HG02623 (cell line): Measurements from ENCODE around the gene PAIP2.
"Not testable (repeated sequence)": the region's sequence is repeated elsewhere in the genome, so short reads cannot be mapped to it uniquely, and the experiment has no call there.

Source experiments
- ATAC-seq: cut with Tn5 transposase; IDR thresholded peaks from one replicate; pipeline ENCODE4 v1.9.1; 2021; ENCODE audit warnings: moderate library complexity; ENCODE audit not compliant: unreplicated experiment

Gene PAIP2

DNA sequence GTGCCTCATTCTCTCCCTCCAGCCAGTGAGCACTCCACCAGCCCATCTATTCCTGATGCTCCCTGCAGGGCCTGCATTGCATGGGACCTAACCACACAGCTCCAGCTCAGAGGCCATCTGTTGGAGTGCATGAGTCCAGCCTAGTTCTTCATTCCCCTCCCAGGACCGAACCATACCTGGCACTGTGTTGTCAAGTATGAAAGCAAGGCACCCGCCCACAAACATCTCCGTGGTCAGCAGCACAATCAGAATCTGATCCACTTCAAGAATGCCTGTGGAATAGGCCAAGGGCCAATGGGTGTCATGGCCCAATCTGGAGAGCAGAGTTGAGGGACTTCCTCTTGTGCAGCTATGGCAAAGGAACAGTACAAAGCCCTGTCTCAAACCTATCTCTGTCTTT is 35.6 kb downstream of the PAIP2 start:
- ATAC-seq = no peak

DNA sequence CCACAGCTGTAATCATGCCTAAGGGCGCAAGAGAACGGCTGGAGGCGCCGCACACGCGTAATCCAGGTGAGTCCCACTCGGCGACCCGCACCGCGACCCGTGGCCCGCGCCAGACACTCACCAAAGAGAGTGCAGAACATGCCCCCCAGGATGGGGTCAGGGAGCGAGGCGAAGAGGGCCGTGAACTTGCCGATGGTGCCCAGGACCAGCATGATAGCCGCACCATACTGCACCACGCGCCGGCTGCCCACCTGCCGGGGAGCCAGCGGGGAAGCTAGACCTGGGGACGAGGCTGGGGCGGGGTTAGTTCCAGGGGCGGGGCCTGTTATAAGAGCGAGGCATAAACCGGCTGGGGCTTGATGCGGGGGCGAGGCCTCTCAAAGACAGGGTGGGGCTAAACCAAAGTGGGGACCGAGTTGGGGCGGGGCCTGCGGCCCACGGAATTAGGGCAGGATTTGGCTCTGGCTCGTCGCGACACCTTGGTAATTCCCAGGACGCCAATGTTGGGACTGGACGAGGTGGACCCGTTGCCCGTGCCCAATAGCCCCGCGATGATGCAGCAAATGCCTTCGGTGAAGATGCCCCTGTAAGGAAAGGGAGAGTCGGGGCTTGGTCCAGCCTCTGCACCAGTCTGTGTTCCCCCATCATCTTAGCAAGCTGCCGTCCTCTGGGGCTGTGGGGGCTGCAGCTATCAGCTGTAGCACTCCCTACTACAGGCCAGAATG is 36.6 kb downstream of the PAIP2 start:
- no peak for ATAC-seq

DNA sequence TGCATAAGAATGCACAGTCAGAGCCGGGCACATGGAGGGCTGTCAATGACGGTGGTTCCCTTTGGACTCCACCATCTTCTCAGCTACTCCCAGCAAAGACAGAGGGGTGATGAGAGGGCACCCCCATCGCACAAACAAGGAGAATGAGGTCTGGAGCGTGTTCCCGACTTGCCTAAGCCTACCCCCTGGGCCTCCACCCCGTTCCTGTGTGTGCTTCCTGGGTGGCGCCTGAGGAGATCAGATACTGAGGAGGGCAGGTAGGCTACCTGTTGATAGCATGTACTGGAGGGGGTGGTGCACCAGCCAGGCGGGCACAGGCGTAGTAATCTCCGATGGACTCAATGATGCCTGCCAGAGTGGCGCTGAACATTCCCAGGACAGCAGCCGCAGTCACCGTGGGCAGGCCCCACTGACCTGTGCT is 37.3 kb downstream of the PAIP2 start:
- no peak for ATAC-seq

DNA sequence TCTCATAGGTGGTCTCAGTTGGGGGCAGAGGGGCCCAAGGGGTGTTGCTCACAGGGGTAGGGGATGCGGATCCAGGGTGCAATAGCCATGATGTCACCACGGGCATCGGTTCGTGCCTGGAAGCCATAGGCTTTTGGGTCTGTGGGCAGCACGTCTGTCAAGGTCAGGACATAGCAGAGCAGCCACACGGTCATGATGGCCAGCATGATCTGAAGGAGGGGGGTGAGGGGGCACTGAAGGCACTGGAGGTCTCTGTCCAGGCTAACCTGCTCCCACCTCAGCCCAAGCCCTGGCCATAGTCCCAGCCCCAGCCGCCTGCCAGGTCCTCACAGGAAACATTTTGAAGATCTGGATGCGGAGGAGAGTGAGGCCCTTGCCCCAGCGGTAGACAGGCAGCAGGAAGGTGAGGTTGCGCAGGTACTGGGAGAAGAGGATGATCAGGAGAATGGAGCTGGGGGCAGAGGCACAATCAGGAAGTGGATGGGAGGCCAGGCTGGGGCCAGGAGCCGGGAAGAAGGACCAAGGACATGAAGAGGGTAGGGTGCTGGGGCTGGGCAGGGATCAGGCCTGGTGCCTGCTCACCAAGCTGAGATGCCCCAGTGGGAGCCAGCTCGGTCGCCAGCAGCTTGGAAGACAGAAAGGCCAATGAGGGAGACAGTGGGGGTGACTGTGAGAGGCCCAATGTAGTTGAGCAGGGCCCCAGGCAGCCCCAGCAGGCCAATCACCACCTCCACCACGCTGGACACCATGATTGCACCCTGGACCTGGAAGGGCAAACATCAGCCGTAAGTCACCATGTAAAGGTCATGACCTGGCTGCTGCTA is 38.2 kb downstream of the PAIP2 start:
- no peak for ATAC-seq

DNA sequence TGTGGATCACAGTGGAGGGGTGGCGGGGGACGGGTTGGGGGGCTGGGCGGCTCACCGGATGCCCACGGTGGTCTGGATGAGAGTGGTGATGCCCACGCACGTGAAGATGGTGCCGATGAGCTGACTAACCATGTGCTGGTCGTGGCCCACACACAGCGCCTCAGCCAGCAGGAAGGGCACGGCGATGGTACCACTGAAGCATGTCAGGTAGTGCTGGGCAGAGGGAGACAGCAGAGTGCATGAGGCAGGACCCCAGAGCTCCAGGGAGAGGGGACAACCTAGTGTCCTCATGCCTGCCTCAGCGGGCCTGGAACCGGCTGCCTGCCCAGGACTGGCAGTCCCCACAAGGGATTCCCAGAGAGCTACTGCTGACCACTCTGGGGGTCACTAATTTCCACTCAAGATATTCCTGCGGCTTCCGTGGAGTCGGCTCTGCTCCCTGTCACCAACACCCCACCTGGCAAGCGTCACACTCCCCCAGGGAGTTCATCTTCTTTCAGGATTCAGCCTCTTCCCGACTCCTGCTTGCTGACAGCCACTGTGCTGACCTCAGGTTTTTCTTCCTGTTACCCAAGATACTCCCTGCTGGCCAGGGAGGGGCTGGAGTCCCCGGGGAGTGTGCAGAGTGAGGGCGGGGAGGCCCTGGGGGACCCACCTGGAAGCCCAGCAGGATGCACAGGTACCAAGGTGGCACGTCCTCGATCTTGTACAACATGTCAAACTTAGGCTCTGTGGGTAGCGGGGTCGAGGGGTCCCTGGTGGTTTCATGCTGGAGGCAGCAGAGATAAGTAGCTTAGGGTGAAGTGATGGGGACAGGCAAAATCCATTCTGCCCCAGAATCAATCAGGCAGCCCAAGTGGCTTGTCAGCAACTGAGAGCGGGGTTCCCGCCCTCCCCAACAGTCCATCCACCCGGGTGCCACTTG is 40.4 kb downstream of the PAIP2 start:
- ATAC-seq = no peak

DNA sequence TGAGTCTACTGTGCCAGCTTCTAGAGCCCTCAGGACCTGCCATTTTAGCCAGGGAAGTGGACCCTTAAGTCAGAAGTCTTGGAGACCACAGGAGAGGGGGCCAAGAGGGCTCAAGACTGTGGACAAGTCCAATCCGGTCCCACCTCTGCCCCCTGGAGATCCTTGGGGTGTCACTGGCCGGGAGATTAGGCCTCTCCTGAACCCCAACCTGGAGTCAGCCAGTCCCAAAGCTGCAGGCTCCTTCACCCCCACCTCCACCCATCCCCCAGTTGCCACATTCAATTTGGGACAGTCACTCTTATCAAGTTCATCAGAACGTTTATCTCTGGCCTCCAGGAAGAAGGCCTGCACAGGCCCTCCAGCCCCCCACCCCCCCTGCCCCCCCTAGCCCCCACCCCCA is 41.2 kb downstream of the PAIP2 start:
- ATAC-seq = no peak

DNA sequence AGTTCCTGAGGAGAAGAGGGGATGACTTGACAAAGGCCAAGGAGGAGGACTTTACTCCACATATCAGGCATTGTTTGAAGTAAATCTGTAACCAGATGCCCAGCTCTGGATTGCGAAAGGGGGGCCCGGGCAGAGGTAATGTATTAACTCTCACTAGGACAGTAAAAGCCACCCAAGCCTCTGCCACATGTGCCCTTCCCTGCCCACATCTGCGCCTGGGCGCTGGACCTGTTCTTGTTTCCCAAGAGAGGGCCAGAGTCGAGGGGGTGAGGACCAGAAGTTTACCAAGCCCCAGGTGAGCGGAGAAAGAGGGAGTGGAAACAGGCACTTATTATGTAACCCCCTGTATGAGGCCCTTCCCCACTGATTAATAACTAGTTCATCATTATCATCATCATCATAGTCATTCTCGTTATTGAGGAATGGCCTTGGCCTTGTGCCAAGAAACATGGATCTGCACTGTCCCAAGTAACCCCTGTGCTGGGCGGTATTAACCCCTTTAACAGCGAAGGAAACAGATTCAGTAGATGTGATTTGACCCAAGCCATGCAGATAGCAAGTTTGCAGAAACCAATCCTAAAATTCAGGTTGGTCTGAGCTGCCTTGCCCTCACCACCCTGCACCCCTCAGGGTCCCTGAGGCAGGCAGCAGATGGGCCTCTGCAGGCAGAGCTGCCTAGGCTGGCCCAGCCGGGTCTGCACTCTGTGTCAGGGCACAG is 41.8 kb downstream of the PAIP2 start, which contains the start of gene SLC23A1:
TSS of gene SLC23A1 (minus strand) at position 23 of the 718 bp plus-strand sequence. CDS start 44 bp downstream, outside the sequence.
- ATAC-seq = no peak

DNA sequence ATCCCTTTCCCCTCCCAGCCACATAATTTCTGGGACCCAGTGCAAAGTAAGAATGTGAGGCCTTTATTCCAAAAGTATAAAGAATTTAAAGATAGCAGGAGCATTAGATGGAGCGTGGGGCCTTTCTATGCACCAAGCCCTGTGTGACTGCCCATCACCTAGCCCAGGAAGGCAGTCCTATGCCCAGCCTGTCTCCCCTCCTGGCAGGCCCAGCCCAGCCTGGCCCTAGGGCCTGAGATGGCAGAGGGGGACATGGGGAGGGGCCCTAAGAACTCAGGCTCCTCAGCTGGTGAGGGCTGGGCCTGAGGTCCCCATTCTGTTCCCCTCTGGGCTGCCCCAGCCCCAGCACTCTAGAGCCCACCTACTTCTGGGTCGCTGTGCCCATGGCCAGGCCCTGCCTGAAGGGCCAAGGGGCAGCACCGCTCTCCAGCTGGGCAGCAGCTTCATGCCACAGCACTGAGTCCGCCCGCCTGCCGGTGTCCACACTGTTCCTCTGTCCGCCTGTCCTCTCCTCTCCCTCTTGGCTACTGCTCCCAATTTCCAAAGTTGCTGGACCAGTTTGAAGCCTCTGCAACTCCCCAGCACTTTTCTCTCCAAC is 42.4 kb downstream of the PAIP2 start:
- no peak for ATAC-seq

DNA sequence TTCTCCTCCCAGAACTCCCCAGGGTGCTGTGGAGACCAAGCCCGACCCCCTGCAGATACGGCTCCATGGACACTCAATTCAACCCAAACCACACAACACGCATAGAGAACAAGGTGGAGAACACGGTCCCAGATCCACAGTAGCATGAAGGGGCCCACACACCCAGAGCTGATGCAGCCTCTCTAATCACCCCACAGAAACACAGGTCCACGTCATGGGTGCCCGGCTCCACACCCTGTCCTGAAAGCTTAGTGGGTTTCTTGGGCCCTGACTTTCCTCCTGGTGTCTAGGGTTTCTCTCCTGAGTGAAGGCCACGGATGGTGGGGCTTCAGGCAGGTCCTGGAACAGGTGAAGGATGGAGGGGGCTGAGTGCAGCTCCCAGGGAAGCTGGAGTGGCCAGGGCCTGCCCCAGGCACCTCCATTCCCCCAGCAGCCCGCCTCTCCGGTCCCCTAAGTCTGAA is 43.0 kb downstream of the PAIP2 start:
- no peak for ATAC-seq

DNA sequence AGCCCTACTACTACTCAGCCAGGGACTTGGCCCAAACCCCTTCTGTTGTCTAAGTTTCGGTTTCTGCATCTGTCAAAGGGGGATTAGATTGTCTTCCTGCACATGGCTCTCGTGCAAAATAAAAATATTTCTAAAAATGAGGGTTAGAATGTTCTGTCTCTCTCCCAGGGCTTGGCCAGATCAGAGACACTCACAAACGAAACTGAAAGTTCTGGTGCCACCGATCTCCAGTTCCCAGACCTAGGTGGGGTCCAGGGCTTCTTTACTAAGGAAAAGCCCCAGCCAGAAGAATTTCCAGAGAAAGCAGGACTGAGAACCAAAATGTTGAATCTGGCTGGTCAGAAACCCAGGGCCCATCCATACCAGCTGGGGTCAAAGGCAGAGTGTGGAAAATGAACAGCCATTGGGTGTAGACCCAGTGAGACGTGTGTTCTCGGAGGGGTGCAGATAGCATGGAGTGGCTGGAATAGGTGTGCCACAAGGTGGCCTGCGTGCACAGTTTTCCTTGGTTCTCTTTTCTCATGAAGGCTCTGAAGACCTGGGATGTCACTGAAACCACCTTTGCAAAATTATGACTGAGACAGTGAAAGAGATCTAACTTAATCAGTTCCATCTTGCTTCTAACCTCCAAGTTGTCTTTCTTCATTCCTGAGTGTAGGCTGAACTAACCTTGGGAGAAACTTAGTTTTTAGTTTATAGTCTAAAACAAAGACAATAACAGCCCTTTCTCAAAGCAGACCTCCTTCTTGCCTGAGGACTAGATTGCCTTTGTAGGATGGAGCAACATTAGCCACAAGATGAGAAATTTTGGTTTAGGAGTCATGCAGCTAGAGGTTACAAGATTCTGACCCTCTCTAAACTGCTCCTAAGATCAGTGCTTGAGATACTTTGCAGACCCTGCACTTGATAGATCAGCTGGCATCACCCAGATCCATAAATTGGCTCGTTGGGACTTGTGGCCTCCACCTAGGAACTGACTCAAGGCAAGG is 43.7 kb downstream of the PAIP2 start:
- ATAC-seq = no peak

DNA sequence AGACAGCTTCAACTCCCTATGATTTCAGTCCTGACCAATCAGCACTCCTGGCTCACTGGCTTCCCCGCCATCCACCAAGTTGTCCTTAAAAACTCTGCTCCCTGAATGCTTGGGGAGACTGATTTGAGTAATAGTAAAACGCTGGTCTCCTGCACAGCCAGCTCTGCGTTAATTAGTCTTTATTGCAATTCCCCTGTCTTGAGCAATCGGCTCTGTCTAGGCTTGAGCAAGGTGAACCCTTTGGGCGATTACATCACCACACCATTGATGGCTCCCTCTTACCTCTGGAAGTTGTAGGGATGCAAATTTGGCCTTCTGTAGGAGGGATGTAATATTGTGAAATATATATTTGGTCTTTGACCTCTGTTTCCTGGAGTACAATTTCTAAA is 44.4 kb downstream of the PAIP2 start:
- ATAC-seq = no peak

DNA sequence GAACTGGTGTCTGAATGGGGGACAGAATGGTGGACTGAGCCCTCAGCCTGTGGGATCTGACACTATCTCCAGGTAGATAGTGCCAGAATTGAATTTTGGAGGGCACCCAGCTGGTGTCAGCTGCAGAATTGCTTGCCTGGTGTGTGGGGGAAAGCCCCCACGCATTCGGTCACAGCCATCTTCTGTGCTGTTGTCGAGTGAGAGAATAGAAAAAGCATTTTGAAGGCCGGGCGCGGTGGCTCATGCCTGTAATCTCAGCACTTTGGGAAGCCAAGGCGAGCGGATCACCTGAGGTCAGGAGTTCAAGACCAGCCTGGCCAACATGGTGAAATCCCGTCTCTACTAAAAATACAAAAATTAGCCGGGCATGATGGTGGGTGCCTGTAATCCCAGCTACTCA is 45.3 kb downstream of the PAIP2 start:
- not testable (repeated sequence) for ATAC-seq

DNA sequence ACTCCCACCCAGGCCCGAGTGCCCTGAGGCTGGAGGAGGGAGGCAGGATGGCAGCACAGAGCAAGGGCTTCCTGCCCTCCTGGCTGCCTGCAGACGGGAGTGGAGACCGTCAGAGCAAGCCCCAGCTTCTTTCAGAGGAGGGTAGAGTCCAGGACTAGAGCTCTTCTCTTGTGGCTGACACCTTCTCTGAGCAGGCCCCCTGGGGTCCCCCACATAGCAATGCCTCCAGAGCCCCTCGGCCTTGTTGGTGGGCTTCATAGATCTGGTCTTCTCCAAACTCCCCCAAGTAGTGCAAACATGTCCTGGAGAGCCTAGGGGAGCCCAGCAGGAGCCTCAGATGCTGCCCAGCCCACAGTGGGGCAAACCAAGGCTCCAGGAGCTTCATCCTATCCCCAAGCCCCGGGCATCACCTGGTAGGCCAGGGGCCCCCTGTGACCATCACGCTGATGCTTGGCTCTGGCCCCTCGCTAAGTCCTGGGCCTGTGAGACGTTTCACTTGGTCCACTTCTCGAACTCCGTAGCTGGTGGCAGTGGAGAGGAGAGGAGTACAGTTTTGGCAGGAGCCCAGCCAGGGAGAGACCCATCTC is 46.0 kb downstream of the PAIP2 start:
- ATAC-seq = no peak

DNA sequence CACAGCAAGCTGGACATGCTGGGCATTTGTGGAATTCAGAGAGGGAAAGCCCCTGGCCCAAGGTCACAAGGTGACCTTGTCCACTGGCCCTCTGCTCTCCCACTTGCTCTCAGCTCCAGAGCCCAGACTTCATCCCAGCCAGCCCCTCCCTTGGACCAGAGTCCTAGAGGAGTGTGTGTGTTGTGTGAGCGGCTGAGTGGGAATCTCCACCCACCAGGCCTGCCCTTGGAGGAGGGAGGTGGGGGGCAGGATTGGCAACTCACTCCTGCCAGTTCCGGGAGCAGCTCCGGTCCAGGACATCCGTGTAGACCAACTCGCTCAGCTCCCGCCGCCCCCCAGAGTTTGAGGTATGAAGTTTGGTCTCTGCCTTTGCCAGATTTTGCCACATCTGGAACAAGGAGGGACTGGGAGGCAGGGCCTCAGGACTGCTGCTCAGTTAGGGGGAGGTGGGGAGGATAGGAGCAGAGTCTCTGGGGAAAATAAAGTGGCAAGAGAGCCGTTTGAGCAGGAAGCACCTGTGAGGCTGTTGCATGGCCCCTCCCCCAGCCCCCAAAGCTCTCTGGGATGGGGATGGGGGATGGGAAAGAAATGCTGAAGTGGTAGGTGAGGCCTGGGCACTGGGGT is 46.7 kb downstream of the PAIP2 start:
- no peak for ATAC-seq

DNA sequence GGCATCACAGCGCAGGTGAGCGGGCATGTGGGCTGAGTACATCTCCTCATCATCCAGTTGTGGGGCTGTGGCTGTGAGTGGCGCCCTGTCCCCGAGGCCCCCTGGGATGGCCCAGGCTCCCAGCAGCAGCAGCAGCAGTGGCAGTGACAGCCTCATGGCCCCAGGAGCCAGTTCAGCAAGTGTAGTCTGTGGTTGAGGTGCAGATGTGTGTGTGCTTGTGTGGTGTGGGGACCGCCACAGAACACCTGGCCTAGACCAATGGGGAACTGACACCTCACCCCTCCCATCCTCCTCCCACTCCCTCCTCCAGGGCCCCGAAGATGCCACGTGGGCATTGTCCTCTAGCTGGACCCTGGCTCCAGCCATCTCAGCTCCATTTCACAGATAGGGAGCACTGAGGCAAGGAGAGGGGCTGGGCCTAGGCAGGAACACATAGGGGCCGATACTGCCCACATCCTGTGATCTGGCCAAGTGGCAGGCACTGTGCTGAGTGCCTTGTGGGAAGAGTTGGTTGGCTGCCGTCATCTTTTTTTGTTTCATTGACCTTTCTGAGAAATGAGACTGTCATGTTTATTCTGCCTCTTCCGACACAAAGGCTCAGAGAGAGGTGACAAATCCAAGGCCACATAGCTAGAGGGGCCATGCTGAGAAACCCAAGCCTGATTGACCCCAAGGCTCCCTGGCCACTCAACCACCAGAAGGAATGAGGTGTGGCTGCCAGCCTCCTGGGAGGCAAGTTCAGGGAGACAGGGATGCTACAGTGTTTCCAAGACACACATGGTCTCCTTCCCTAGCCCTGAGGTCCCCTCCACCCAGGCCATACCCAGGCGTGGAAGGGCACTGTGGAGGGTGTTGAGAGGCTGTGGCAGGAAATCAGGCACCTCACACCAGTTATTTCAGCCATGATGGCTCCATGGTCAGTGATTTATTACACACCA is 48.3 kb downstream of the PAIP2 start, which contains the start of gene MZB1:
TSS of gene MZB1 (minus strand) at position 213 of the 938 bp plus-strand sequence. CDS start at position 156, 57 bp downstream.
- ATAC-seq = peak; percentile 35

DNA sequence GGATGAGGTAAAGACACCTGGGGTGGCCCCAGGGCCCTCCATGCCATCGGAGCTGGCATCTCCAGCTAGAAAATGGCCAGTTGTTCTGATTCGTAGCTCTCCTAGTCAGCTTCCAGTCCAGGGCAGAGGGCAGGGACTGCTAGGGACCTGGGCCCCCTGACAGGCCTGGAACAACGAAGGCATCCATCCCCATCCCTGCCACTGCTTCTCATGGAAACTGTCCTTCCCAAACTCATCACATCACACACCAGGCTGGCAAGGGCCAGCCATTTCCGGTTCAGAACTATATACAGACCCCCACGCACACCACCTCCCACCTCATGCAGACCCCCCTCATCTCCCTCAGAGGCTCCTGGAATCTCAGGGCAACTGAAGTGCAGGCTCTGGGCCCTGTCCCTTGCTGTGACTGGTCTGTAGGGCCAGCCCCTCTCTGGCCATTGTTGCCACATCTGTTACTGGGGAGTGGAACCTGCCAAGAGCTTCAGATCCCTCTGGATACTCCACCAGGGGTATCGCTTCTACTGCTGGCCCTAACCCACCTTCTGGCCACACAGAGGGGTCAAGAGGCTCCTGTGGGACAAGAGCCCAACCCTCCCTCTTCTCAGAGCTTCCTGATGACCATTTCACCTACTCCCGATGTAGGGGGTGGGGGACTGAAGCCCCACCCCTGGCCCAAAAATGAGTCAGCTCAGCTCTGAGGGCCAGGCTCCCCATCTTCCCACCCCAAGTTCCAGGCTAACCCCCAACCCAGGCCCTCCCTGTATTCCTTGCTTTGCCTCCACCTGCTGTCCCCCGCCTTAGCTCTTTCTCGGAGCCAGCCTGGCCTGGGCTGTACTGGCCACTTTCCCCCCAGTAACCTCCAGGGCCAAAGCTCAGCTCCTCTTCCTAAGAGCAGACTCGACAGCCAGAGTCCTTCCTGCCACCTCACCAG is 49.2 kb downstream of the PAIP2 start:
- no peak for ATAC-seq
